Tibial nerve (tissue), 3 donors: ENCODE measurements around the gene ESYT2.

Experiments used
- POLR2A ChIP-seq, 2 donors: fragments of 450-650 bp; IDR thresholded peaks; one replicate each; pipeline ENCODE4 v1.6.1; 2017; ENCODE audit warnings: antibody characterized with exemption in 2 of 2, mild to moderate bottlenecking in 2 of 2, moderate library complexity in 2 of 2
- TF ChIP-seq, protein P1 (sequence below), 5 experiments: fragments of 200-600 bp in 3 of 5; fragments of 450-650 bp in 2 of 5; sonication (generic) in 3 of 5; IDR thresholded peaks; one replicate each; pipeline ENCODE4 v1.5.1; 2016 to 2019; ENCODE audit warnings: antibody characterized with exemption in 5 of 5, mild to moderate bottlenecking in 3 of 5, moderate library complexity in 2 of 5

GRCh38 chr7:158698657-158699195 lies 130.6 kb downstream of the ESYT2 start:
- no peak for TF ChIP-seq POLR2A (IDR thresholded peaks at IDR 0.05)
- TF ChIP-seq, protein P1, sequence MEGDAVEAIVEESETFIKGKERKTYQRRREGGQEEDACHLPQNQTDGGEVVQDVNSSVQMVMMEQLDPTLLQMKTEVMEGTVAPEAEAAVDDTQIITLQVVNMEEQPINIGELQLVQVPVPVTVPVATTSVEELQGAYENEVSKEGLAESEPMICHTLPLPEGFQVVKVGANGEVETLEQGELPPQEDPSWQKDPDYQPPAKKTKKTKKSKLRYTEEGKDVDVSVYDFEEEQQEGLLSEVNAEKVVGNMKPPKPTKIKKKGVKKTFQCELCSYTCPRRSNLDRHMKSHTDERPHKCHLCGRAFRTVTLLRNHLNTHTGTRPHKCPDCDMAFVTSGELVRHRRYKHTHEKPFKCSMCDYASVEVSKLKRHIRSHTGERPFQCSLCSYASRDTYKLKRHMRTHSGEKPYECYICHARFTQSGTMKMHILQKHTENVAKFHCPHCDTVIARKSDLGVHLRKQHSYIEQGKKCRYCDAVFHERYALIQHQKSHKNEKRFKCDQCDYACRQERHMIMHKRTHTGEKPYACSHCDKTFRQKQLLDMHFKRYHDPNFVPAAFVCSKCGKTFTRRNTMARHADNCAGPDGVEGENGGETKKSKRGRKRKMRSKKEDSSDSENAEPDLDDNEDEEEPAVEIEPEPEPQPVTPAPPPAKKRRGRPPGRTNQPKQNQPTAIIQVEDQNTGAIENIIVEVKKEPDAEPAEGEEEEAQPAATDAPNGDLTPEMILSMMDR (IDR thresholded peaks at IDR 0.05) = no peak
